SH-SY5Y (cell line): ENCODE results near the gene CACHD1.

Source experiments
- GATA2 ChIP-seq: IDR thresholded peaks from 2 replicates; pipeline ENCODE4 v1.6.1; 2011; ENCODE audit warnings: mild to moderate bottlenecking, low read depth, low read length
- GATA3 ChIP-seq: IDR thresholded peaks from 2 replicates; pipeline ENCODE4 v1.6.1; 2011; ENCODE audit warnings: low read depth, mild to moderate bottlenecking, low read length, moderate library complexity

Gene CACHD1

GRCh38 chr1:64579767-64580166 is 109.8 kb downstream of the CACHD1 start:
- TF ChIP-seq GATA2 (no peak), GATA3 (no peak)

DNA sequence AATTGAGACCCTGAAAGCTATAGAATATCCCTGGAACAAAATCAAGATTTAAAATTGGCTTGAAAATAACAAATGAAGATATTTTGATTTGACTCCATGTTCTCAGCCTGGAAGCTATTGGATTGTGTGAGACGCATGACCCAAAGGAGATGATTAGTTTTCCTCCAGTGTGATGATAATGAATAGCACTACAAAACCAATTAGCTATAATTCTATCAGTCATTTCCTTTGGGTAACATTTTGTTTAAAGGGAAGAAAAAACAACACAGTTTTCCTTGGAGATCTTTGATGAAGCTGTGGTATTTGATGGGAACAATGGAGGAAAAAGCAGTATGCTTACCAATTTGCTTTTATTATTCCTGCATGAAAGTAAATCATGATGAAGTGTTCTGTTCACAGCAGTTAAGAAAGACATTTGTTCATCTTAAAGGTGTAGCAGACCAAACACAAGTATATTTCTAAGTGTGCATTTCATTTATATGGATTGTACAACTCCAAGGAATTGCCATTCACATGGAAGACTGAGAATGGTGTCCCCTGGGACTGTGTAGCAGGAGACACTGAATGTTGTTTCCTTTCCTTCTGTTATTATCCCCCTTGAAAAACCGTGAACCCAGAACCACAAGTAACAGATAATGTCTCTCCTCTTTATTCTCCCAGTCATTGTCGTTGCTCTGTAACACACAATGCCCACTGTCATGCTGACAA is 111.4 kb downstream of the CACHD1 start:
- TF ChIP-seq GATA2 (no peak), GATA3 (no peak)

- TF ChIP-seq GATA3, result no peak
- TF ChIP-seq GATA2, result no peak
Observed at GRCh38 chr1:64581843-64582185, 111.9 kb downstream of the CACHD1 start.

DNA sequence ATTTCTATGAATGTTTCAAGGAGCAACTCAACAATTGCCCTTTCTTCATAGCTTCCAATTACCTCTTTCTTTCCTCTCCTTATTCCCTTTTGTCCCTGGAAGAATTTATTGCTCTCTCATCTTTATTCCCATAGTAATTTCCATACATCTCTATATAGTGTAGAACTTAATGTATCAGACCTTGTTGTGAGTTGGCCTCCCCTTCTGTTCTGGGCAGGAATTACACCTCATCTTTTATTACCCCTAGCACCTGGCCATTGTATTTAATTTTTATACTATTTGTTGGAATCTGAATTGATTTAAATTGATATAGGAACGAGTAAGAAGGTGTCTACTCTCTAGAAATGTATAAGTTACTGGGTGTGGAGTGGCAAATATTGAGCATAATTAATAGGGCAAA is 114.5 kb downstream of the CACHD1 start:
- TF ChIP-seq GATA2 (no peak), GATA3 (no peak)

DNA sequence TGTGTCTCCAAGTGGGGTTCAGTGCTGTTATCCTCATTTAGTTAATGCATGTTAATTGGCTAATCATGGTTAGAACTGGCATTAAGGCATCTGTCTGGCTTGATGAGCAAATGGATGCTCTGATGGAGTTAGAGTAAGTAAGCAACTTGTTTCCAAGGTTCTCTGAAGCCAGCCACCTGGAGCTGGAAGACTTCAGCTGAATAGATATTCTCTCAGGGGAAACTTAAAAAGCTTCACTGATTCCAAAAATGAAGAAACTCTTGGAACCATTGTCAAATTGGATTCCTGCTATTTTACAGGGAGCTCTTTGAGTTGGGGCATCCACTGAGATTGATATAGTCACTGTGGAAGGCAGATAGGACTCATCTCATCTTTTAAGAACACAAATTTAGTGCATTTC is 118.9 kb downstream of the CACHD1 start:
- TF ChIP-seq GATA2 (no peak), GATA3 (no peak)

- TF ChIP-seq GATA3 (no peak), GATA2 (no peak)
Observed at GRCh38 chr1:64590316-64590715, 120.4 kb downstream of the CACHD1 start.

DNA sequence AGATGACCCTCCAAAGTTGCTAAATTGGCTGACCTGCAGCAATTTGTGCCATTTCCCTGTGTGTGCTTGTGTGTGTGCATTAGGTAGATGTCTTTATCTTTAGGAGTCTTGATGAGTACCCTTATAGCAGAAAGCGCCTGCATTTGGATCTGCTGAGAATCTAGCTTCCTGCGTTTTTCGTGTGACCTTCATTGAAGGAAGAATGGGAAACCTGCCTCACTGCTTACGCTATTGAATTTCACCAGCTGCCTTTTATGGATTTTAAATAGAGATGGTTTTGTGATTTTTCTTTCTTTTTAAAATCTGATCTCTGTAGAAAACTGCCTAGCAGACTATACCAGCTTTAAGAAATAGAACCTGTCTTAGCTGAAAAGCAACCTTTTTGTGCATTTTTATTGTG is 124.5 kb downstream of the CACHD1 start:
- TF ChIP-seq GATA2 (no peak), GATA3 (no peak)

- TF ChIP-seq GATA3 (no peak), GATA2 (no peak)
Observed at GRCh38 chr1:64595871-64596515, 126.1 kb downstream of the CACHD1 start.

- TF ChIP-seq GATA3, result no peak
- TF ChIP-seq GATA2, result no peak
Observed at GRCh38 chr1:64597113-64597512, 127.2 kb downstream of the CACHD1 start.

DNA sequence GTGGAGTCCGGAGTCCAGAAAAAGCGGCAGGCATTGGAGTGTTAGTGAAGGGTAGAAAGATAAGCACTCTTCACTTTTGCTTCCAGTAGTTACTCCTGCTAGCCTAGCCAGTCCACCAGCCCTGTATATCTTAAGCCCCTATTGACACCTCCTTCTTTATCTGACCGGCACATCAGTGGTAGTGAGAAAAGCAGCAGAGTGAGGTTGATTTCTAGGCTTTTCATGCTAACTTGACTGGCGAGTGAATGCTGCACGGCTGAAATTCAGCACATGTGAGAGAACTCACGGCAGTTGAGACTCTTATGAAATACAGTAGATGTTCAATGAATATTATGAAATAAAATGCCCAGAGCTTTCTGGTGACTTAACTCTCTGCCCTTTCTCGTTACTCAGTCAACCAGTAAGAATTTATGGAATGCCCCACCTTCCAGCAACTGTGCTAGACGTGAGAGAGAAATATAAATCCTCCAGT is 128.2 kb downstream of the CACHD1 start:
- TF ChIP-seq GATA3, result no peak
- TF ChIP-seq GATA2, result peak; percentile 39; the same call in 1 of the 2 replicates

- no peak for TF ChIP-seq GATA2
- no peak for TF ChIP-seq GATA3
Observed at GRCh38 chr1:64599242-64599641, 129.3 kb downstream of the CACHD1 start.

DNA sequence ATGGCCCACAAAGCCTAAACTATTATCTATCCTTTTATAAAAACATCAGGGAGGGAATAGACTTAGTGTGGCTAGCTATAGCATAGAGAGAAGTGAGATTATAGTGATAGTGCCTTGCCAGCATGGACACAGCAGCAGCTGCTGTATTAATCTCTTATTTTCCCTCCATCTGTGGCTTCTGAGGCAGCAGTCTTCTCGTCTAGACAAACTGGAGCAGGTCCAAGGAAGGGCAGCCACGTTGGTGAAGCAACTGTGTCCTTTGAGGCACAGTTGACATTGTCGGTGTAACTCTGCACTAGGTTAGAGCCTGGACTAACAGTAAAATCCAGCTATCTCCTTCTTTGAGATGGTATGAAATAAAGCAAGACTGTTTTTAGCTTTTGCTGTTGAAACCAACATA is 131.3 kb downstream of the CACHD1 start:
- peak; percentile 77 for TF ChIP-seq GATA2
- TF ChIP-seq GATA3, result no peak; the same call in none of the 2 replicates

DNA sequence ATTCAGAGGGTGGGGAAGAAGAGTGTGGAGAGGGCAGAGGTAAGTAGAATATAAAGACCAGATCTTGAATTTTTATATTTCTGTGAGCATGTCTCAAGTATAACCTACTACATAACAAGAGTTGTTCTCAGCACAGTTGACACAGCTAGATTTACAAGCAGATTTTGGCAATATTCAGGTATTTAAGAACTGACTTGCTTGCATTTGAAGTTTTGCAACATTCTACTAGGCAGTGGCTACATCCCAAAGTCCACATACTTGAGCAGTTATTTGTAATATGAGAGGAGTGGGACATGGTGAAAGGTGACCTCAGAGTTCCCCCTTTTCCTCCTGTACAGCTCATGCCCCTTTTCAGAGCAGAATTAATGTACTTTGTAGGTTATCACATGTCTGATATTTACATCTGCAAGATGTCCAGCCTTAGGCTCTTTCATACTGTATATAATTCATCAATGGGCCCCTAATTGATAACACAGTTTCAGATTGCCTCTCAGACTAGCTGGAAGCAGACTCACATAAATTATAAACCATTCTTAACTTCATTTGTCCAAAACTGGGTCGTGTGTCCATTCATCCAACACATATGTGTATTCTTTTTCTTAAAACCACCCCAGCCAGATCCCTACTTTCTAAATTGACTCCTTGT is 138.2 kb downstream of the CACHD1 start:
- TF ChIP-seq GATA2, result peak; percentile 52; the same call in 1 of the 2 replicates
- no peak for TF ChIP-seq GATA3

- no peak for TF ChIP-seq GATA2
- TF ChIP-seq GATA3, result no peak
Observed at GRCh38 chr1:64608651-64609048, 138.7 kb downstream of the CACHD1 start.

DNA sequence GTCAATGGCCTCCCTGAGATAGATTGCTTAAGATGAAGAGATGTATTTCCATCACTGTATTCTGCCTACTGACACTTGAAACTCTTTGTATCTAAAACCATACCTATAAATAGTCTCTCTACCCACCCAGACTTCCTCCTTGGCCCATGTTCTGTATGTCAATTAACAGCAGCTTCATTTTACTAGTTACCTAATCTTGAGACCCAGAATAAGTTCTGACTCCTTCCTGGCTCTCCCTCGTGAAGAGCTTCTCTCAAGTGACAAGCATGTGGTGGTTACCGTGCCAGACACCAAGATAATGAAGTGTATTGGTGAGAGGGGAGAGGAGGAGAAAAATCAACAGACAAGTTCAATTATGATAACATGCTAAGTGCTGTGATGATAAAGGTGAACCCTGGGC is 146.1 kb downstream of the CACHD1 start:
- TF ChIP-seq GATA2 (no peak), GATA3 (no peak)

DNA sequence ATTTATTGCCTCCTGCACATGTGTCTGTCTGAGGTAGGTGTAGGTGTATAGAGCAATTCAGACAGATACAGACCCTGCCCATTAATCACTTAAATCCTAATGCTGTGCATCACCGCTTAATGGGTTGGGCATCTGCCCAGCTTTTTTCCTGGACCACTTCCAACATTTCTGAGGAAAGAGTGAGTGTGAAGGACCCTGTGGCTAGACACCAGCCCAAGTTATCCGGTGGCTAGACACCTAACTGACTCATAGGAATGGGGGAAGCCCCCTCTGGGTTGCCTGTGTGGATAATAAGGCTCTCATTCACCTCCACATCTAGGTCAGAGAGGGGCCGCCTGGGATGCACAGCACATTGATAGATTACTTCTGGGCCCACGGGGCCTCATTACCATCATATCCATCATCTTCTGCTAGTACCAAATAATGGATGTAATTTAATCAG is 153.8 kb downstream of the CACHD1 start:
- no peak for TF ChIP-seq GATA3
- peak; percentile 18; the same call in 1 of the 2 replicates for TF ChIP-seq GATA2

GRCh38 chr1:64624218-64624713 is 154.3 kb downstream of the CACHD1 start:
- TF ChIP-seq GATA3 (no peak), GATA2 (no peak)
